Endothelial cell (in vitro differentiated cells): ENCODE measurements around the gene LINC00632. TPM values are rescaled to one million over a fixed set of nuclear protein-coding genes. Genes with fewer than 3 reads are reported as not detected.
A peak's percentile ranks its signal among the peaks of the same experiment; 100 is the strongest.

Source experiments
- DNase-seq: peaks from one replicate; pipeline ENCODE4 v3.0.0; 2021; ENCODE audit warnings: low spot score
- H3K27ac Mint-ChIP-seq: one replicate; pipeline ENCODE4 v1.8.0; 2021; ENCODE audit warnings: mixed read lengths, inconsistent platforms; ENCODE audit not compliant: unreplicated experiment
- H3K27me3 Mint-ChIP-seq: one replicate; pipeline ENCODE4 v1.8.0; 2021; ENCODE audit warnings: mild to moderate bottlenecking, moderate library complexity, mixed read lengths, inconsistent platforms; ENCODE audit not compliant: unreplicated experiment
- H3K36me3 Mint-ChIP-seq: one replicate; pipeline ENCODE4 v1.8.0; 2021; ENCODE audit warnings: mild to moderate bottlenecking, low read depth, mixed read lengths, inconsistent platforms; ENCODE audit not compliant: unreplicated experiment
- H3K4me1 Mint-ChIP-seq: one replicate; pipeline ENCODE4 v1.8.0; 2021; ENCODE audit warnings: mild to moderate bottlenecking, mixed read lengths, inconsistent platforms; ENCODE audit not compliant: unreplicated experiment
- H3K4me3 Mint-ChIP-seq: one replicate; pipeline ENCODE4 v1.8.0; 2021; ENCODE audit warnings: mild to moderate bottlenecking, mixed read lengths, inconsistent platforms; ENCODE audit not compliant: unreplicated experiment
- H3K9me3 Mint-ChIP-seq: one replicate; pipeline ENCODE4 v1.8.0; 2021; ENCODE audit warnings: mixed read lengths, inconsistent platforms; ENCODE audit not compliant: unreplicated experiment
- total RNA-seq: library from RNA; stranded (reverse); fragmentation: NEBNext Ultra II Directional; extraction: Animal tissue kit (Norgen Biotek cat#: 25700); gene quantifications from one replicate; pipeline ENCODE4 v1.2.1, GENCODE V29; 2021; ENCODE audit not compliant: unreplicated experiment
- TF ChIP-seq, protein P1 (sequence below): fragments of 200-600 bp; sonication (generic); IDR thresholded peaks from one replicate; pipeline ENCODE4 v1.5.0; 2021; ENCODE audit warnings: antibody characterized with exemption; ENCODE audit not compliant: unreplicated experiment

LINC00632 gene
- total RNA-seq, 1 donor from 2014 or later: 142 TPM

DNA sequence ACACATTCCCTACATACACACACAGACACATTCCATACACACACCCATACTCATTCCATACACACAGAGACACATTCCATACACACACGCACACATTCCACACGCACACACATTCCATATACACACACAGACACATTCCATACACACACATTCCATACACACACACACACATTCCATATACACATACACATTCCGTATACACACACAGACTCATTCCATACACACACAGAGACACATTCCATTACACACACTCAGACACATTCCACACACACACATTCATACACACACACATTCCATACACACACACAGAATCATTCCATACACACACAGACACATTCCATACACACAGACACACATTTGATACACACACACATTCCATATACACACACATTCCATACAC lies 15.2 kb downstream of the LINC00632 start:
- no peaks in the 10 kb centered on the region for H3K9me3 Mint-ChIP-seq
- H3K27ac Mint-ChIP-seq: no peak overlapping the region
- H3K4me1 Mint-ChIP-seq: no peaks in the 10 kb centered on the region
- DNase-seq: no peak
- TF ChIP-seq, protein P1, sequence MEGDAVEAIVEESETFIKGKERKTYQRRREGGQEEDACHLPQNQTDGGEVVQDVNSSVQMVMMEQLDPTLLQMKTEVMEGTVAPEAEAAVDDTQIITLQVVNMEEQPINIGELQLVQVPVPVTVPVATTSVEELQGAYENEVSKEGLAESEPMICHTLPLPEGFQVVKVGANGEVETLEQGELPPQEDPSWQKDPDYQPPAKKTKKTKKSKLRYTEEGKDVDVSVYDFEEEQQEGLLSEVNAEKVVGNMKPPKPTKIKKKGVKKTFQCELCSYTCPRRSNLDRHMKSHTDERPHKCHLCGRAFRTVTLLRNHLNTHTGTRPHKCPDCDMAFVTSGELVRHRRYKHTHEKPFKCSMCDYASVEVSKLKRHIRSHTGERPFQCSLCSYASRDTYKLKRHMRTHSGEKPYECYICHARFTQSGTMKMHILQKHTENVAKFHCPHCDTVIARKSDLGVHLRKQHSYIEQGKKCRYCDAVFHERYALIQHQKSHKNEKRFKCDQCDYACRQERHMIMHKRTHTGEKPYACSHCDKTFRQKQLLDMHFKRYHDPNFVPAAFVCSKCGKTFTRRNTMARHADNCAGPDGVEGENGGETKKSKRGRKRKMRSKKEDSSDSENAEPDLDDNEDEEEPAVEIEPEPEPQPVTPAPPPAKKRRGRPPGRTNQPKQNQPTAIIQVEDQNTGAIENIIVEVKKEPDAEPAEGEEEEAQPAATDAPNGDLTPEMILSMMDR: no peak
- H3K4me3 Mint-ChIP-seq: no peak overlapping the region
- H3K36me3 Mint-ChIP-seq: no peaks in the 10 kb centered on the region
- no peaks in the 10 kb centered on the region for H3K27me3 Mint-ChIP-seq

DNA sequence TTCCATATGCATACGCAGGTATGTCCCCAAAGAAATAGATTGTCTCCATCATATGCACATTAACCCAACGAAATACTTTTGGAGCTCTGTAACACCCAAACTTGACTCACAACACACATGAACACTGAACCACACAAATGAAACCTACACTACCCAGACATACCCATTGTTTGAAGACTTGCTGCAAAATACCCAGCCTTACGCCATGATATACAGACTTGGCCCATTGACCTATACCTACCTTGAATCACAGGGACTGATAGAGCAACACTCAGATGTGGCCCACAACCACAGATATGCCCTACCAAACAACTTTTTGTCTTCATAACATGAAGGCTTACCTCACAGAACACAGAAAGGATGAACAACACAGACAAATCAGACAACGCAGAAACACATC lies 15.9 kb downstream of the LINC00632 start:
- Mint-ChIP-seq H3K4me3 (no peak overlapping the region), H3K27me3 (no peaks in the 10 kb centered on the region), H3K9me3 (no peaks in the 10 kb centered on the region), H3K4me1 (no peaks in the 10 kb centered on the region), H3K36me3 (no peaks in the 10 kb centered on the region), H3K27ac (no peak overlapping the region)
- TF ChIP-seq, protein P1: no peak
- no peak for DNase-seq

DNA sequence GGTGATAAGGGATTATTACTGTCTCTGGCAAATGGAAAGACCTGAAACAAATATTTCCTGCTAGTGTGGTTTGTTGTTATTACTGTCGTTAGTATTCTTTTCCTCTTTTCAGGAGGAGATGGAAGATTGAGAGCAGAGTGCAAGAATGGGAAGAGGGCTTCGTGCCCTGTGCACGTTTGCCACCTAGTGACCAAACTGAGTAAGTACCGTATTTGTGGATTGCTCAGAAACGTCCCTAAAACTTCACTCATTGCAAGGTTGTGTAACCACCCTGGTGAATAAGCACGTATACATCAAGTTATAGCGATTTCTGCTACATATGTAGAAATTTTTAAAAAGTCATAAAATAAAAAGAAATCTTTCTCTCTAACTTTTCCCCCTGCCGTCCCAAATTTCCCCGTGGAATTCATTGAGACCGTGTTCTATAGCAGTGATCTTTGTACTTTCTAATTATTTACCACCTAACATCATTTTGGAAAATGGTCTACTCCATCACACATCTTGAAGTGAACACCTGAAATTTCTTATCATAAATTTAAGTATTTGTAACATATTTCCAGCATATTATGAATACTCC lies 24.3 kb downstream of the LINC00632 start:
- Mint-ChIP-seq H3K27me3 (no peaks in the 10 kb centered on the region), H3K36me3 (no peaks in the 10 kb centered on the region)

DNA sequence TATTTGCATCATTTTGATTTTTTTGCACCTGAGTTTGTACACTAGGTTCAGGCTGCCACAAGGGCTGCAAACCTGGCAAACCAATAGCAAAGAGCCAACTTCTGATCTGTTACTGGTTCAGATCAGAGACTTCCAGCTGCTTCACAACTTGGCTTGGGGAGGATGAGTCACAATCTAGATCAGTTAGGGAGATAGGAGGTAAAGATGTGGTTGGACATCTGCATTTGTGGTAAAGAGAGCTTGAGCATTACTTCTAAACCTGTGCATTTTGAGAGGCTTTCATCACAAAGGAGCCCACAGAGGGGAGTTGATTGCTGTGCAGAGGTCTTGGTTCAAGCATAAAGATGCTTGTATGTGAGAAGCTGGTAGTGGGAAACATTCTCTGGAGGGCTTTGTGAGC lies 34.5 kb downstream of the LINC00632 start:
- TF ChIP-seq, protein P1: no peak
- no peaks in the 10 kb centered on the region for H3K27me3 Mint-ChIP-seq
- no peak for DNase-seq
- H3K4me1 Mint-ChIP-seq: no peaks in the 10 kb centered on the region
- no peak overlapping the region for H3K27ac Mint-ChIP-seq
- no peak overlapping the region for H3K4me3 Mint-ChIP-seq
- H3K9me3 Mint-ChIP-seq: no peaks in the 10 kb centered on the region
- H3K36me3 Mint-ChIP-seq: no peaks in the 10 kb centered on the region

More for the DNA sequence above, 24.3 kb downstream of the LINC00632 start:
- Mint-ChIP-seq H3K27ac (no peak overlapping the region), H3K9me3 (no peaks in the 10 kb centered on the region), H3K4me1 (no peaks in the 10 kb centered on the region), H3K4me3 (no peak overlapping the region)
- DNase-seq: peak; percentile 17
- TF ChIP-seq, protein P1: peak; percentile 72

DNA sequence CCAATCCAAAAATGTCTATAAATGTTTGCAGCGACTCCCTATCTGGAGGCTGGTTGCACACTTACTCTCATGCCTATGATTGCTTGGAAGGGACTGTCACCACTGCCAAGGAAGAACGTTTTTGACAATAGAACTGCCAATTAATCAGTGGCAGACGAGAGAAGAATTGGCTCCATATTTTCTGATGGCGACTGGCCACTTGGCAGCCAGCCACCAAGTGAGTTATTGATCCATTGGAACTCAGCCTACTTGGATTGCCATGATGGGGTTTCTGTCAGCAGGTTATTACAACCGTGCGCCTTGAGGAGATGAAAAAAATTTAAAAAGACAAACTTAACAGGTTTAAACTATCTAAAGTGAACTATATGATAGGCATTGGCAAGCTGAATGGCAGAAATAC lies 47.4 kb downstream of the LINC00632 start:
- TF ChIP-seq, protein P1: no peak
- no peaks in the 10 kb centered on the region for H3K27me3 Mint-ChIP-seq
- no peaks in the 10 kb centered on the region for H3K9me3 Mint-ChIP-seq
- H3K27ac Mint-ChIP-seq: no peak overlapping the region
- no peak for DNase-seq
- no peak overlapping the region for H3K4me3 Mint-ChIP-seq
- H3K36me3 Mint-ChIP-seq: no peaks in the 10 kb centered on the region
- H3K4me1 Mint-ChIP-seq: peaks cover 4% of the 10 kb centered on the region
